Type B pancreatic cell (in vitro differentiated cells): Measurements from ENCODE around the gene RAD51B. TPM values are rescaled to one million over a fixed set of nuclear protein-coding genes. Genes with fewer than 3 reads are reported as not detected.

Source experiments
- DNase-seq: peaks from one replicate; pipeline ENCODE4 v3.0.0; 2021; ENCODE audit warnings: mixed read lengths; ENCODE audit not compliant: unreplicated experiment; ENCODE audit errors: extremely low spot score
- H3K27ac Mint-ChIP-seq: 2 replicates; pipeline ENCODE4 v1.8.0; 2021; ENCODE audit warnings: mild to moderate bottlenecking, mixed read lengths
- H3K27me3 Mint-ChIP-seq: 2 replicates; pipeline ENCODE4 v1.8.0; 2021; ENCODE audit warnings: mixed read lengths
- H3K36me3 Mint-ChIP-seq: 2 replicates; pipeline ENCODE4 v1.8.0; 2021; ENCODE audit warnings: mixed read lengths
- H3K4me1 Mint-ChIP-seq: one replicate; pipeline ENCODE4 v1.8.0; 2021; ENCODE audit warnings: mixed read lengths; ENCODE audit not compliant: unreplicated experiment
- H3K4me3 Mint-ChIP-seq: 2 replicates; pipeline ENCODE4 v1.8.0; 2021; ENCODE audit warnings: mild to moderate bottlenecking, mixed read lengths
- H3K9me3 Mint-ChIP-seq: 2 replicates; pipeline ENCODE4 v1.8.0; 2021; ENCODE audit warnings: mixed read lengths
- total RNA-seq: library from RNA; stranded (reverse); gene quantifications from 2 replicates; pipeline ENCODE4 v1.2.1, GENCODE V29; 2021; ENCODE audit warnings: low replicate concordance
- TF ChIP-seq, protein P1 (sequence below): fragments of 200-600 bp; sonication (generic); conservative IDR thresholded peaks from 2 replicates; pipeline ENCODE4 v1.5.0; 2021; ENCODE audit warnings: antibody characterized with exemption, mild to moderate bottlenecking

RAD51B gene
- total RNA-seq, 1 donor from 2014 or later, result 27.3 TPM

GRCh38 chr14:68079941-68080697, 260.5 kb downstream of the RAD51B start:
- no peak for DNase-seq
- H3K4me3 Mint-ChIP-seq, result no peak overlapping the region
- H3K27me3 Mint-ChIP-seq, result no peaks in the 10 kb centered on the region
- no peak overlapping the region for H3K27ac Mint-ChIP-seq
- H3K9me3 Mint-ChIP-seq, result peaks cover 10% of the 10 kb centered on the region
- H3K36me3 Mint-ChIP-seq, result peaks cover 11% of the 10 kb centered on the region
- peaks cover 53% of the 10 kb centered on the region for H3K4me1 Mint-ChIP-seq
- TF ChIP-seq, protein P1, sequence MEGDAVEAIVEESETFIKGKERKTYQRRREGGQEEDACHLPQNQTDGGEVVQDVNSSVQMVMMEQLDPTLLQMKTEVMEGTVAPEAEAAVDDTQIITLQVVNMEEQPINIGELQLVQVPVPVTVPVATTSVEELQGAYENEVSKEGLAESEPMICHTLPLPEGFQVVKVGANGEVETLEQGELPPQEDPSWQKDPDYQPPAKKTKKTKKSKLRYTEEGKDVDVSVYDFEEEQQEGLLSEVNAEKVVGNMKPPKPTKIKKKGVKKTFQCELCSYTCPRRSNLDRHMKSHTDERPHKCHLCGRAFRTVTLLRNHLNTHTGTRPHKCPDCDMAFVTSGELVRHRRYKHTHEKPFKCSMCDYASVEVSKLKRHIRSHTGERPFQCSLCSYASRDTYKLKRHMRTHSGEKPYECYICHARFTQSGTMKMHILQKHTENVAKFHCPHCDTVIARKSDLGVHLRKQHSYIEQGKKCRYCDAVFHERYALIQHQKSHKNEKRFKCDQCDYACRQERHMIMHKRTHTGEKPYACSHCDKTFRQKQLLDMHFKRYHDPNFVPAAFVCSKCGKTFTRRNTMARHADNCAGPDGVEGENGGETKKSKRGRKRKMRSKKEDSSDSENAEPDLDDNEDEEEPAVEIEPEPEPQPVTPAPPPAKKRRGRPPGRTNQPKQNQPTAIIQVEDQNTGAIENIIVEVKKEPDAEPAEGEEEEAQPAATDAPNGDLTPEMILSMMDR, result no peak

GRCh38 chr14:68081489-68081888, 261.9 kb downstream of the RAD51B start:
- H3K27ac Mint-ChIP-seq, result no peak overlapping the region
- peaks cover 14% of the 10 kb centered on the region for H3K9me3 Mint-ChIP-seq
- no peaks in the 10 kb centered on the region for H3K27me3 Mint-ChIP-seq
- TF ChIP-seq, protein P1, result no peak
- H3K4me1 Mint-ChIP-seq, result peaks cover 51% of the 10 kb centered on the region
- H3K4me3 Mint-ChIP-seq, result no peak overlapping the region
- H3K36me3 Mint-ChIP-seq, result peaks cover 14% of the 10 kb centered on the region
- no peak for DNase-seq

GRCh38 chr14:68082698-68083291, 263.2 kb downstream of the RAD51B start:
- Mint-ChIP-seq H3K36me3 (peaks cover 15% of the 10 kb centered on the region), H3K4me1 (peaks cover 47% of the 10 kb centered on the region), H3K9me3 (peaks cover 14% of the 10 kb centered on the region), H3K27me3 (no peaks in the 10 kb centered on the region), H3K4me3 (no peak overlapping the region), H3K27ac (peak overlapping the region; percentile 13)
- TF ChIP-seq, protein P1, result no peak
- no peak for DNase-seq

DNA sequence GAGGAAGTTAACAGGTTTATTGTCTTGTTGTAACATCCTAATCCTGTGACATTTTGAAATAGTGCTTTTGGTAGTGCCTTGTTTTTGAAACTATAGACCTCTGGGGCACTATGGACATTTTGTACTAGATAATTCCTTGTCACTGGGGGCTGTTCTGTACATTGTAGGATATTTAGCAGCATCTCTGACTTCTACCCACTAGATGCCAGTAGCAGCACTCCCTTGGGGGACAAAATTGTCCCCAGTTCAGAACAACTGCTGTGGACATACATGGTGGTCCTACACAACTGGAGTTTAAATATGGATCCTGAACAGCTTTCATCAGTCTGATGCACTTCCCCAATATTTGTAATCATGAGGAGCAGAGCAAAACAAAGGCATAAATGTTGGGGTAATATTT, 264.7 kb downstream of the RAD51B start:
- H3K4me3 Mint-ChIP-seq, result no peak overlapping the region
- peaks cover 15% of the 10 kb centered on the region for H3K36me3 Mint-ChIP-seq
- peaks cover 59% of the 10 kb centered on the region for H3K4me1 Mint-ChIP-seq
- no peaks in the 10 kb centered on the region for H3K27me3 Mint-ChIP-seq
- DNase-seq, result no peak
- TF ChIP-seq, protein P1, result peak; percentile 52
- peaks cover 14% of the 10 kb centered on the region for H3K9me3 Mint-ChIP-seq
- no peak overlapping the region for H3K27ac Mint-ChIP-seq

GRCh38 chr14:68085742-68086141, 266.2 kb downstream of the RAD51B start:
- H3K36me3 Mint-ChIP-seq, result peaks cover 15% of the 10 kb centered on the region
- H3K27me3 Mint-ChIP-seq, result no peaks in the 10 kb centered on the region
- DNase-seq, result no peak
- H3K4me3 Mint-ChIP-seq, result no peak overlapping the region
- H3K9me3 Mint-ChIP-seq, result peaks cover 14% of the 10 kb centered on the region
- peaks cover 55% of the 10 kb centered on the region for H3K4me1 Mint-ChIP-seq
- TF ChIP-seq, protein P1, result no peak
- H3K27ac Mint-ChIP-seq, result peak overlapping the region; percentile 24
